Naive B cell (primary cell): ENCODE results near the gene NTN1. TPM values are rescaled to one million over a fixed set of nuclear protein-coding genes. Genes with fewer than 3 reads are reported as not detected.

Source experiments
- ATAC-seq, 2 donors: fragments of 150-1000 bp; cut with Tn5 transposase; 2 replicates each; pipeline ENCODE4 v1.10.0; 2021; ENCODE audit warnings: low read depth in 2 of 2, mild to moderate bottlenecking in 2 of 2, moderate library complexity in 2 of 2
- DNase-seq: peaks from one replicate; pipeline ENCODE4 v3.0.0; 2022
- H3K27ac Mint-ChIP-seq, 6 donors: one replicate each; pipeline ENCODE4 v1.8.0; 2020 to 2022; ENCODE audit warnings: mild to moderate bottlenecking in 6 of 6, mixed read lengths in 6 of 6, moderate library complexity in 5 of 6, inconsistent platforms in 2 of 6
- H3K27me3 Mint-ChIP-seq, 3 donors: one replicate each; pipeline ENCODE4 v1.8.0; 2021 to 2022; ENCODE audit warnings: mixed read lengths in 3 of 3, mild to moderate bottlenecking in 1 of 3
- H3K36me3 Mint-ChIP-seq, 2 donors: one replicate each; pipeline ENCODE4 v1.8.0; 2020 to 2022; ENCODE audit warnings: mixed read lengths in 2 of 2, inconsistent platforms in 1 of 2, mild to moderate bottlenecking in 1 of 2
- H3K4me1 Mint-ChIP-seq, 3 donors: one replicate each; pipeline ENCODE4 v1.8.0; 2020 to 2022; ENCODE audit warnings: mixed read lengths in 3 of 3, inconsistent platforms in 1 of 3, mild to moderate bottlenecking in 1 of 3, moderate library complexity in 1 of 3
- H3K4me3 Mint-ChIP-seq, 8 donors: one replicate each; pipeline ENCODE4 v1.8.0; 2020 to 2022; ENCODE audit warnings: mild to moderate bottlenecking in 8 of 8, mixed read lengths in 8 of 8, moderate library complexity in 8 of 8, inconsistent platforms in 2 of 8
- H3K9me3 Mint-ChIP-seq, 7 donors: one replicate each; pipeline ENCODE4 v1.8.0; 2020 to 2022; ENCODE audit warnings: mixed read lengths in 7 of 7, mild to moderate bottlenecking in 5 of 7, inconsistent platforms in 2 of 7, moderate library complexity in 1 of 7
- polyA plus RNA-seq, 6 donors: library from polyadenylated mRNA; unstranded; fragments of 300-500 nt; fragmentation: Illumina TruSeq; gene quantifications; one replicate each; pipeline ENCODE4 v1.2.3, GENCODE V29; 2021; ENCODE audit warnings: low read depth in 6 of 6

Gene NTN1
- polyA plus RNA-seq, 6 donors from 2014 or later: 0.04 to 0.09 (median 0.06) TPM; not detected in 1

- Mint-ChIP-seq H3K4me3 (peak overlapping the region in 4 of 8 donors; percentile 6 to 63 (median 20)), H3K27ac (peak overlapping the region in 1 of 6 donors; percentile 33), H3K36me3 (no peaks in the 10 kb centered on the region), H3K9me3 (peaks cover 0 to 3% (median 0%) of the 10 kb centered on the region in 7 donors), H3K27me3 (no peaks in the 10 kb centered on the region), H3K4me1 (peaks cover 43 to 64% (median 50%) of the 10 kb centered on the region in 3 donors)
- DNase-seq (peak; percentile 5), ATAC-seq (peak in 1 of 2 donors; percentile 14)
Measured at GRCh38 chr17:9200699-9201359, 179.5 kb downstream of the NTN1 start.

GRCh38 chr17:9202532-9202931 is 181.2 kb downstream of the NTN1 start:
- ATAC-seq: no peak

GRCh38 chr17:9203771-9204425 is 182.6 kb downstream of the NTN1 start:
- Mint-ChIP-seq H3K27me3 (no peaks in the 10 kb centered on the region), H3K36me3 (no peaks in the 10 kb centered on the region), H3K27ac (peak overlapping the region; percentile 11 to 83 (median 73)), H3K4me1 (peaks cover 43 to 63% (median 51%) of the 10 kb centered on the region in 3 donors), H3K9me3 (peaks cover 0 to 3% (median 0%) of the 10 kb centered on the region in 7 donors), H3K4me3 (peak overlapping the region in 6 of 8 donors; percentile 16 to 86 (median 42))
- DNase-seq (no peak), ATAC-seq (no peak)

More at GRCh38 chr17:9202532-9202931, 181.2 kb downstream of the NTN1 start:
- Mint-ChIP-seq H3K27me3 (no peaks in the 10 kb centered on the region), H3K4me1 (peaks cover 43 to 67% (median 51%) of the 10 kb centered on the region in 3 donors), H3K9me3 (peaks cover 0 to 3% (median 0%) of the 10 kb centered on the region in 7 donors), H3K27ac (no peak overlapping the region), H3K36me3 (no peaks in the 10 kb centered on the region), H3K4me3 (no peak overlapping the region)
- DNase-seq: no peak

- ATAC-seq (peak; percentile 75 to 82), DNase-seq (peak; percentile 15)
- no peaks in the 10 kb centered on the region for H3K27me3 Mint-ChIP-seq
- peaks cover 0 to 3% (median 0%) of the 10 kb centered on the region in 7 donors for H3K9me3 Mint-ChIP-seq
- no peaks in the 10 kb centered on the region for H3K36me3 Mint-ChIP-seq
- H3K4me3 Mint-ChIP-seq: peak overlapping the region in 6 of 8 donors; percentile 5 to 87 (median 58)
- peaks cover 38 to 54% (median 44%) of the 10 kb centered on the region in 3 donors for H3K4me1 Mint-ChIP-seq
- peak overlapping the region; percentile 61 to 97 (median 79) for H3K27ac Mint-ChIP-seq
Measured at GRCh38 chr17:9204637-9205329, 183.5 kb downstream of the NTN1 start.

GRCh38 chr17:9205520-9206409 is 184.5 kb downstream of the NTN1 start:
- H3K9me3 Mint-ChIP-seq: peaks cover 0 to 3% (median 0%) of the 10 kb centered on the region in 7 donors
- no peaks in the 10 kb centered on the region for H3K36me3 Mint-ChIP-seq
- peak overlapping the region in 2 of 8 donors; percentile 30 to 69 for H3K4me3 Mint-ChIP-seq
- H3K4me1 Mint-ChIP-seq: peaks cover 30 to 47% (median 35%) of the 10 kb centered on the region in 3 donors
- ATAC-seq (no peak), DNase-seq (no peak)
- peak overlapping the region in 4 of 6 donors; percentile 32 to 76 (median 54) for H3K27ac Mint-ChIP-seq
- no peaks in the 10 kb centered on the region for H3K27me3 Mint-ChIP-seq

- no peak for ATAC-seq
- no peak for DNase-seq
- Mint-ChIP-seq H3K4me3 (no peak overlapping the region), H3K9me3 (peaks cover 0 to 3% (median 0%) of the 10 kb centered on the region in 7 donors), H3K36me3 (no peaks in the 10 kb centered on the region), H3K27ac (no peak overlapping the region), H3K27me3 (no peaks in the 10 kb centered on the region), H3K4me1 (peaks cover 25 to 41% (median 29%) of the 10 kb centered on the region in 3 donors)
Measured at GRCh38 chr17:9206410-9206703, 185.0 kb downstream of the NTN1 start.

GRCh38 chr17:9206741-9207332 is 185.5 kb downstream of the NTN1 start:
- Mint-ChIP-seq H3K4me1 (peaks cover 24 to 37% (median 27%) of the 10 kb centered on the region in 3 donors), H3K27ac (peak overlapping the region in 2 of 6 donors; percentile 61 to 81), H3K36me3 (no peaks in the 10 kb centered on the region), H3K27me3 (no peaks in the 10 kb centered on the region), H3K9me3 (peaks cover 0 to 3% (median 0%) of the 10 kb centered on the region in 7 donors), H3K4me3 (no peak overlapping the region)
- ATAC-seq: no peak
- no peak for DNase-seq

GRCh38 chr17:9208381-9209105 is 187.2 kb downstream of the NTN1 start:
- no peak overlapping the region for H3K27ac Mint-ChIP-seq

GRCh38 chr17:9209347-9209746 is 188.0 kb downstream of the NTN1 start:
- DNase-seq: no peak

More at GRCh38 chr17:9208381-9209105, 187.2 kb downstream of the NTN1 start:
- peaks cover 23 to 29% (median 24%) of the 10 kb centered on the region in 3 donors for H3K4me1 Mint-ChIP-seq
- ATAC-seq (no peak), DNase-seq (no peak)
- no peaks in the 10 kb centered on the region for H3K36me3 Mint-ChIP-seq
- peaks cover 0 to 3% (median 0%) of the 10 kb centered on the region in 7 donors for H3K9me3 Mint-ChIP-seq
- no peak overlapping the region for H3K4me3 Mint-ChIP-seq
- no peaks in the 10 kb centered on the region for H3K27me3 Mint-ChIP-seq

GRCh38 chr17:9209781-9210370 is 188.6 kb downstream of the NTN1 start:
- ATAC-seq (no peak), DNase-seq (no peak)
- H3K4me1 Mint-ChIP-seq: peaks cover 10 to 16% (median 11%) of the 10 kb centered on the region in 3 donors
- peak overlapping the region in 1 of 6 donors; percentile 7 for H3K27ac Mint-ChIP-seq
- no peaks in the 10 kb centered on the region for H3K27me3 Mint-ChIP-seq
- H3K9me3 Mint-ChIP-seq: peaks cover 0 to 8% (median 2%) of the 10 kb centered on the region in 7 donors
- H3K36me3 Mint-ChIP-seq: no peaks in the 10 kb centered on the region
- peak overlapping the region in 2 of 8 donors; percentile 15 to 73 for H3K4me3 Mint-ChIP-seq

More at GRCh38 chr17:9209347-9209746, 188.0 kb downstream of the NTN1 start:
- Mint-ChIP-seq H3K36me3 (no peaks in the 10 kb centered on the region), H3K27me3 (no peaks in the 10 kb centered on the region), H3K4me1 (peaks cover 15 to 21% (median 16%) of the 10 kb centered on the region in 3 donors), H3K9me3 (peaks cover 0 to 3% (median 2%) of the 10 kb centered on the region in 7 donors), H3K27ac (peak overlapping the region in 1 of 6 donors; percentile 62), H3K4me3 (no peak overlapping the region)
- ATAC-seq: no peak

GRCh38 chr17:9211133-9211765 is 189.9 kb downstream of the NTN1 start:
- Mint-ChIP-seq H3K4me3 (no peak overlapping the region), H3K9me3 (peaks cover 7 to 22% (median 14%) of the 10 kb centered on the region in 7 donors), H3K27me3 (no peaks in the 10 kb centered on the region), H3K27ac (peak overlapping the region in 2 of 6 donors; percentile 21 to 41), H3K4me1 (peaks cover 0 to 3% (median 0%) of the 10 kb centered on the region in 3 donors), H3K36me3 (peaks cover 8 to 13% of the 10 kb centered on the region in 2 donors)
- no peak for ATAC-seq
- no peak for DNase-seq
